ENCODE results near the gene ZCCHC8.

The ZCCHC8 gene

DNA sequence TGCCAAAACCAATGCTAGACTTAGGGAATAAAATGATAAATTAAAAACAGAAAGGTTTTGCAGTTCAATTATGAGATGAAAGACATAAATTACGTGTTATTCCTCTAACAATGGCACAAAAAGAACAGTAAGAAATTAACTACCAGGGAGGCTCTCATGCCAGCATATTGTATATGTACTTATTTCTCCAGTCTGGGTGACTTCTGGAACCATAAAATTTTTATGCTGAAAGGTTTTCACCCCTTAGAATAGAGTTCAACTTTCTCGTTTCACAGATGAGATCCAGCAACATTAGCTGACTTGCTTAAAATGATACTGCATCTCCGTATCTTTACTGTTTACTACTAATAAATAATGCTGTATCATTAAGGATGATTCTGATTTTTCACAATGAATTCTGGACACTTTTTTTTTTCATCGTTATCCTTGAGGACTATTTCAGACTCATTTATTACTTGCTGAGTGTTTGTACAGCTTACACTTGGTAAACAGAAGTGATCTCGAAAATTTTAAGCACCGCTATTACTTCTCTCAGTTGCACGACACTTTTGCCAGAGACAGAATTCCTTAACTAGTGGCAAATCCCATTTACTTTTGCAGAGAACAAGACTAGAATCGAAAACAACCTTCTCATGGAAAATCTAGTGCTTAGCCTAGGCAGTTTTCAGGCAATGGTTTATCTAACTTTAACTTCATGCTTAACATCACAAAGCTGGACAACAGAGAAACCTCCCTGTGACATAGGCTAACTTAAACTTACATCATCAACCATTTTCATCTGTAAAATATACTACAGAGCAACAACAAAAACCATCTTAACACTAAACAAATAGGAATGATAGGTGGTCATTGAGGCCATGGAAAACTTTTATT lies 23.4 kb upstream of the ZCCHC8 start:
- peaks cover 45% of the 10 kb centered on the region for H3K36me3 Mint-ChIP-seq (ENCODE audit: low read depth)
- no peaks in the 10 kb centered on the region for H3K9me3 Mint-ChIP-seq
- H3K4me1 Mint-ChIP-seq = peaks cover 25% of the 10 kb centered on the region
- peak overlapping the region; percentile 99 for H3K4me3 Mint-ChIP-seq
- TF ChIP-seq, protein P1, sequence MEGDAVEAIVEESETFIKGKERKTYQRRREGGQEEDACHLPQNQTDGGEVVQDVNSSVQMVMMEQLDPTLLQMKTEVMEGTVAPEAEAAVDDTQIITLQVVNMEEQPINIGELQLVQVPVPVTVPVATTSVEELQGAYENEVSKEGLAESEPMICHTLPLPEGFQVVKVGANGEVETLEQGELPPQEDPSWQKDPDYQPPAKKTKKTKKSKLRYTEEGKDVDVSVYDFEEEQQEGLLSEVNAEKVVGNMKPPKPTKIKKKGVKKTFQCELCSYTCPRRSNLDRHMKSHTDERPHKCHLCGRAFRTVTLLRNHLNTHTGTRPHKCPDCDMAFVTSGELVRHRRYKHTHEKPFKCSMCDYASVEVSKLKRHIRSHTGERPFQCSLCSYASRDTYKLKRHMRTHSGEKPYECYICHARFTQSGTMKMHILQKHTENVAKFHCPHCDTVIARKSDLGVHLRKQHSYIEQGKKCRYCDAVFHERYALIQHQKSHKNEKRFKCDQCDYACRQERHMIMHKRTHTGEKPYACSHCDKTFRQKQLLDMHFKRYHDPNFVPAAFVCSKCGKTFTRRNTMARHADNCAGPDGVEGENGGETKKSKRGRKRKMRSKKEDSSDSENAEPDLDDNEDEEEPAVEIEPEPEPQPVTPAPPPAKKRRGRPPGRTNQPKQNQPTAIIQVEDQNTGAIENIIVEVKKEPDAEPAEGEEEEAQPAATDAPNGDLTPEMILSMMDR (IDR thresholded peaks at IDR 0.05) = no peak
- no peaks in the 10 kb centered on the region for H3K27me3 Mint-ChIP-seq (ENCODE audit: low read depth, poor library complexity)
- DNase-seq = no peak
- H3K27ac Mint-ChIP-seq = peak overlapping the region; percentile 84

DNA sequence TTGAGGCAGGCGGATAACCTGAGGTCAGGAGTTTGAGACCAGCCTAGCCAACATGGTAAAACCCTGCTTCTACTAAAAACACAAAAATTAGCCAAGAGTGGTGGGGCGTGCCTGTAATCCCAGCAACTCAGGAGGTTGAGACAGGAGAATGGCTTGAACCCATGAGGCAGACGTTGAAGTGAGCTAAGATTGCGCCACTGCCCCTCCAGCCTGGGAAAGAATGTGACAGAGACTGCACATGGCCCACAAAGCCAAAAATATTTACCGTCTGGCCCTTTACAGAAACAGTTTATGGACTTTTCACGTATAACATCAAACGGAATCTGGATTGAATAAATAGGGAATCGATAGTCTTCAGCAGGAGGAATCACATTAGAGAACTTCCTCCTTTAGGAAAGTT lies 22.5 kb upstream of the ZCCHC8 start:
- TF ChIP-seq, protein P1 (IDR thresholded peaks at IDR 0.05) = no peak
- no peak for DNase-seq
- Mint-ChIP-seq H3K27ac (no peak overlapping the region), H3K27me3 (ENCODE audit: low read depth, poor library complexity) (no peaks in the 10 kb centered on the region), H3K4me1 (peaks cover 25% of the 10 kb centered on the region), H3K36me3 (ENCODE audit: low read depth) (peaks cover 53% of the 10 kb centered on the region), H3K9me3 (no peaks in the 10 kb centered on the region), H3K4me3 (peak overlapping the region; percentile 99)

DNA sequence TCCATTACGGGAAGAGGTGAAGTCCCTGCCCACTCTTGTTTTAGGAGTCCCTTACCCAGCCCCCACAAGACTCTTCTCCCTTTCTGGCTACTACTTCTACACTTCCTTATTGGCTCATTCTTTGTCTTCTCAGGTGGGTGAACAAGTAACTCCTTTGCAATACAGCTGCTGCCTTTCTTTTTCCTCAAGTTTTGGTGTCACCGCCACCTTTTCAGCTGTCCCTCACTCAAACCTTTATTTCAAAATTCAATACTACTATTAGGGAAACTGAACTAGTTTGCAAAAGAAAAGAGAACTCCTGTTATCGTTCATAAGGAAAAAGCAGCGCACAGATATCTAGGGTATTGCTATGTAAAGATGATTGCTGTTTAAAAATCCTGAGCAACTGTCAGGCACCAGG lies 19.9 kb upstream of the ZCCHC8 start:
- DNase-seq = no peak
- peaks cover 79% of the 10 kb centered on the region for H3K36me3 Mint-ChIP-seq (ENCODE audit: low read depth)
- H3K27me3 Mint-ChIP-seq (ENCODE audit: low read depth, poor library complexity) = no peaks in the 10 kb centered on the region
- H3K4me1 Mint-ChIP-seq = peaks cover 25% of the 10 kb centered on the region
- H3K27ac Mint-ChIP-seq = no peak overlapping the region
- TF ChIP-seq, protein P1 (IDR thresholded peaks at IDR 0.05) = no peak
- H3K4me3 Mint-ChIP-seq = no peak overlapping the region
- H3K9me3 Mint-ChIP-seq = no peaks in the 10 kb centered on the region

DNA sequence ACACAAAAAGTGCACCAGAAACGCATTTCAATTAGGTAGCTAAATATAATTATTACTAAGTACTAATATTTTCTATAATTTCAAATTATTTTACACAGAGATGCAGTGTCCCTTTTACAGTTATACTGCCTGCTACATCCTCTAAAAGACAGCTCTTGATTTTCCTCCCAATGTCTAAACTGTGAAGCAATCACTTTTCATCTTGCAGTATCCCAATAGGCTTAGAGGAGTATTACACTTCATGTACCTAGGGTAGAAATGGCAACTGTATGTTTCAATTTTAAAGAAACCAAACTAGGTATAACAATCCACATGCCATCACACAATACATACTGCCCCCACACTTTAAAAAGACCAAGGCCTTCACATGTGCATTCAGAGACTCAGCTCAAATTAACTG lies 18.7 kb upstream of the ZCCHC8 start:
- peaks cover 25% of the 10 kb centered on the region for H3K4me1 Mint-ChIP-seq
- no peaks in the 10 kb centered on the region for H3K9me3 Mint-ChIP-seq
- DNase-seq = no peak
- TF ChIP-seq, protein P1 (IDR thresholded peaks at IDR 0.05) = no peak
- peaks cover 86% of the 10 kb centered on the region for H3K36me3 Mint-ChIP-seq (ENCODE audit: low read depth)
- H3K27me3 Mint-ChIP-seq (ENCODE audit: low read depth, poor library complexity) = no peaks in the 10 kb centered on the region
- no peak overlapping the region for H3K27ac Mint-ChIP-seq
- no peak overlapping the region for H3K4me3 Mint-ChIP-seq

DNA sequence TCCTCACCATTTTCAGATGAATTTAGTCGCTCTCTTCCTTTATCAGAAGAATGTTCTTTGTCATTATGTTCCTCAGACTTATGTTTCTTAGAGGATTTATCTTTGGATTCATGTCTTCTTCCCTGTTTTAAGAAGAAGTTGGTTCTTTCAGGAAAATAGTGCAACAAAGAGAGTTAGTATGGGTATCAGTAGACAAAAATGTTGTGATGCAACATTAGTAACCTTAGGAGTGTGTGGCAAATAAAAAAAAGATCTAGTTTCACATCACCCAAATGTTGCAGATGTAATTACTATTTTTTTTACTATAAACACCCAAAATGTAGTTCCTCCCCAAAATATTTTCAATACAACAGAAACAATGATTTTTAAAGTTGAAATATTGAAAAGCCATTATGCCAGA lies 18.2 kb upstream of the ZCCHC8 start:
- Mint-ChIP-seq H3K9me3 (no peaks in the 10 kb centered on the region), H3K4me3 (no peak overlapping the region), H3K27ac (no peak overlapping the region), H3K27me3 (ENCODE audit: low read depth, poor library complexity) (peaks cover under 1% of the 10 kb centered on the region), H3K36me3 (ENCODE audit: low read depth) (peaks cover 87% of the 10 kb centered on the region), H3K4me1 (peaks cover 20% of the 10 kb centered on the region)
- TF ChIP-seq, protein P1 (IDR thresholded peaks at IDR 0.05) = no peak
- DNase-seq = no peak

DNA sequence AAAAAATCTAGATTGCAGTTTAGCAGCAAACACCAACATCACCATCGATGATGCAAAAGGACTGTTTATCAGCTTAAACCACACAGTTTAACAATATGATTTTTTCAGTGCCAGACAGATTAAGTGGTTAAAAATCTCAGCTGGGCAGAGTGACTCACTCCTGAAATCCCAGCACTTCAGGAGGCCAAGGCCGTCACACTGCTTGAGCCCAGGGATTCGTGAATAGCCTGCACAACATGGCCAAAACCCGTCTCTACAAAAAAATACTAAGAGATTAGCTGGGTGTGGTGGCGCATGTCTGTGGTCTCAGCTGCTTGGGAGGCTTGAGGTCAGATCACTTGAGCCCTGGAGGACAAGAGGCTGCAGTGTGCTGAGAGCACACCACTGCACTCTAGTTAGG lies 17.1 kb upstream of the ZCCHC8 start:
- Mint-ChIP-seq H3K36me3 (ENCODE audit: low read depth) (peaks cover 89% of the 10 kb centered on the region), H3K27me3 (ENCODE audit: low read depth, poor library complexity) (peaks cover 4% of the 10 kb centered on the region), H3K27ac (no peak overlapping the region), H3K4me3 (no peak overlapping the region), H3K4me1 (peaks cover 9% of the 10 kb centered on the region), H3K9me3 (no peaks in the 10 kb centered on the region)
- TF ChIP-seq, protein P1 (IDR thresholded peaks at IDR 0.05) = no peak
- no peak for DNase-seq

Data from nephron progenitor cell (in vitro differentiated cells).